Panc1 (cell line): ENCODE results near the gene AMN1. TPM values are rescaled to one million over a fixed set of nuclear protein-coding genes. Genes with fewer than 3 reads are reported as not detected.
A peak's percentile ranks its signal among the peaks of the same experiment; 100 is the strongest.
"Not testable (repeated sequence)": the region's sequence is repeated elsewhere in the genome, so short reads cannot be mapped to it uniquely, and the experiment has no call there.

Source experiments
- ATAC-seq: fragments of 200-7000 bp; cut with Tn5 transposase; 2 replicates; pipeline ENCODE4 v1.9.1; 2020; ENCODE audit warnings: mild to moderate bottlenecking, moderate library complexity
- BruUV-seq: library from RNA; stranded (reverse); fragments of 400-500 nt; replicated peaks from 2 replicates; lab custom pipeline; 2021; lab: Mats Ljungman, UMichigan
- CTCF ChIA-PET: fragments of 300-600 bp; sonication (Branson Sonifier 250); formaldehyde crosslinking; loops from one replicate; lab custom pipeline; 2022; ENCODE audit warnings: antibody characterized with exemption; lab: Charles Lee
- POLR2A ChIA-PET: fragments of 300-600 bp; sonication (Branson Sonifier 250); formaldehyde crosslinking; loops from one replicate; lab custom pipeline; 2022; ENCODE audit warnings: antibody characterized with exemption; lab: Charles Lee
- DNase-seq: peaks from one replicate; pipeline ENCODE4 v3.0.0-alpha.2; 2010; ENCODE audit warnings: low read depth, low spot score
- H3K27ac ChIP-seq: 2 replicates; pipeline ENCODE4 v1.5.1; 2011; ENCODE audit warnings: mild to moderate bottlenecking, low read length, inconsistent platforms
- H3K27me3 ChIP-seq: fragments of 200-500 bp; sonication (Bioruptor generic); 2 replicates; pipeline ENCODE4 v1.6.0; 2014; ENCODE audit warnings: low read length, inconsistent platforms; ENCODE audit not compliant: control insufficient read depth, insufficient read depth
- H3K36me3 ChIP-seq: fragments of 200-500 bp; sonication (Bioruptor generic); 2 replicates; pipeline ENCODE4 v1.5.1; 2014; ENCODE audit warnings: inconsistent platforms, mild to moderate bottlenecking, low read length, moderate library complexity; ENCODE audit not compliant: control insufficient read depth, insufficient read depth
- H3K4me1 ChIP-seq: 2 replicates; pipeline ENCODE4 v1.5.1; 2011; ENCODE audit warnings: inconsistent platforms, mild to moderate bottlenecking, low read length, moderate library complexity; ENCODE audit not compliant: control insufficient read depth, insufficient read depth
- H3K4me3 ChIP-seq, 2 experiments: 2 replicates each; pipeline ENCODE4 v1.5.1; 2011 to 2012; ENCODE audit warnings: low read depth in 2 of 2, low read length in 2 of 2, mild to moderate bottlenecking in 2 of 2, inconsistent platforms in 1 of 2, moderate library complexity in 1 of 2
- H3K9me3 ChIP-seq: fragments of 200-500 bp; sonication (Bioruptor generic); 2 replicates; pipeline ENCODE4 v1.5.1; 2014; ENCODE audit warnings: low read depth, mild to moderate bottlenecking, inconsistent platforms, low read length, moderate library complexity; ENCODE audit not compliant: control insufficient read depth, insufficient read depth
- CTCF ChIP-seq: fragments of 450-650 bp; IDR thresholded peaks from 2 replicates; pipeline ENCODE4 v1.5.1; 2017; ENCODE audit warnings: mild to moderate bottlenecking
- POLR2AphosphoS5 ChIP-seq: IDR thresholded peaks from 2 replicates; pipeline ENCODE4 v1.6.1; 2012; ENCODE audit warnings: mild to moderate bottlenecking, low read depth, low read length, moderate library complexity
- REST ChIP-seq, 2 experiments: IDR thresholded peaks; 2 replicates each; pipeline ENCODE4 v1.6.1; 2011 to 2012; ENCODE audit warnings: low read depth in 2 of 2, control low read depth in 1 of 2, low read length in 1 of 2, mild to moderate bottlenecking in 1 of 2, moderate library complexity in 1 of 2; ENCODE audit not compliant: insufficient read depth in 1 of 2
- SIN3A ChIP-seq: IDR thresholded peaks from 2 replicates; pipeline ENCODE4 v1.6.1; 2012; ENCODE audit warnings: low read depth, mild to moderate bottlenecking, low read length, moderate library complexity, borderline replicate concordance; ENCODE audit not compliant: insufficient read depth
- TCF7L2 ChIP-seq: IDR thresholded peaks from 2 replicates; pipeline ENCODE4 v1.6.1; 2011; ENCODE audit warnings: mild to moderate bottlenecking, low read depth, low read length, inconsistent platforms
- in situ Hi-C: cut with HindIII; loops from 2 replicates; pipeline ENCODE4 v1.10.0; 2016; ENCODE audit warnings: low sequenced_read_pairs, low pct_unique_long_range_greater_than_20kb
- intact Hi-C: fragments of 100-400 bp; cut with micrococcal nuclease; formaldehyde crosslinking; loops from one replicate; pipeline ENCODE4 v1.10.0; 2022; ENCODE audit not compliant: unreplicated experiment
- total RNA-seq: library from RNA; stranded (reverse); gene quantifications from one replicate; pipeline ENCODE4 v1.2.1, GENCODE V29; 2021; ENCODE audit not compliant: unreplicated experiment

AMN1 gene
- total RNA-seq, 1 experiment from 2014 or later = 16.4 TPM

GRCh38 chr12:31682136-31682962 lies 46.5 kb downstream of the AMN1 start:
- Histone ChIP-seq H3K4me3 (no peak overlapping the region), H3K36me3 (no peaks in the 10 kb centered on the region), H3K27ac (no peak overlapping the region), H3K9me3 (no peaks in the 10 kb centered on the region), H3K4me1 (no peaks in the 10 kb centered on the region), H3K27me3 (no peaks in the 10 kb centered on the region)
- POLR2A ChIA-PET = interaction anchor here (0.7 kb wide), 1 partner anchor 100 kb away, joined by 3 read pairs; no protein-coding TSS in a partner anchor
- BruUV-seq = no TSS peak
- intact Hi-C loops = loop anchor here (5.0 to 10.0 kb wide), 3 partner anchors 302 to 625 kb away; no protein-coding TSS in a partner anchor
- in situ Hi-C loops = no loop called here
- CTCF ChIA-PET = interaction anchor here (0.6 to 1.2 kb wide), 6 partner anchors 12 to 1108 kb away, joined by 3 to 5 read pairs (median 4); no protein-coding TSS in a partner anchor
- TF ChIP-seq TCF7L2 (no peak), CTCF (peak; percentile 94), REST (IDR thresholded peaks at IDR 0.05; ENCODE audit: insufficient read depth in 1 of 2, low read depth in 2 of 2, low read length in 1 of 2) (0 out of 4 replicates have a peak, but pooled peaks of 1 of the 2 experiments have one; percentile 8)
- DNase-seq (peak; percentile 83), ATAC-seq (peak; percentile 99)

- ATAC-seq = no peak
- no peak overlapping the region for H3K4me3 ChIP-seq
- TF ChIP-seq POLR2AphosphoS5 = no peak
- TF ChIP-seq TCF7L2 = no peak
- no peak for TF ChIP-seq CTCF
- no peak for TF ChIP-seq REST (IDR thresholded peaks at IDR 0.05; ENCODE audit: insufficient read depth in 1 of 2, low read depth in 2 of 2, low read length in 1 of 2)
- TF ChIP-seq SIN3A = no peak
- no peaks in the 10 kb centered on the region for H3K4me1 ChIP-seq
- H3K36me3 ChIP-seq = no peaks in the 10 kb centered on the region
- no peak overlapping the region for H3K27ac ChIP-seq
- in situ Hi-C loops = no loop called here
- H3K9me3 ChIP-seq = peaks cover 6% of the 10 kb centered on the region; the same call in 1 of the 2 replicates
- DNase-seq = no peak
- no TSS peak for BruUV-seq
- ChIA-PET CTCF (no interaction called here), POLR2A (no interaction called here)
- intact Hi-C loops = no loop called here
- no peaks in the 10 kb centered on the region for H3K27me3 ChIP-seq
Observed at GRCh38 chr12:31672521-31672920, 56.3 kb downstream of the AMN1 start.

- H3K27me3 ChIP-seq, intact Hi-C loops, BruUV-seq, in situ Hi-C loops, H3K36me3 ChIP-seq, H3K4me1 ChIP-seq, H3K27ac ChIP-seq, ATAC-seq, H3K4me3 ChIP-seq, H3K9me3 ChIP-seq, DNase-seq: not testable (repeated sequence)
- ChIA-PET POLR2A (interaction anchor here (0.6 kb wide), 4 partner anchors 347 to 626 kb away, joined by 3 to 13 read pairs (median 7); no protein-coding TSS in a partner anchor), CTCF (interaction anchor here (0.6 kb wide), 1 partner anchor 12 kb away, joined by 5 read pairs; no protein-coding TSS in a partner anchor)
Observed at GRCh38 chr12:31669582-31669981, 59.2 kb downstream of the AMN1 start.
